SKM-1 treated with dmso at 0.1 percent for 144 hours (cell line): ENCODE data around the gene APP.

Experiments
- DNase-seq: peaks from one replicate; lab custom pipeline; 2025; ENCODE audit not compliant: unreplicated experiment; lab: John Stamatoyannopoulos, UW

The APP gene

GRCh38 chr21:25910809-25911208 lies 259.8 kb downstream of the APP start:
- DNase-seq = no peak

GRCh38 chr21:25909341-25909740 lies 261.2 kb downstream of the APP start:
- DNase-seq = no peak

GRCh38 chr21:25908495-25908894 lies 262.1 kb downstream of the APP start:
- DNase-seq = no peak

- no peak for DNase-seq
These were observed 262.8 kb downstream of the APP start for GRCh38 chr21:25907573-25908275.

GRCh38 chr21:25906587-25906986 lies 264.0 kb downstream of the APP start:
- DNase-seq = no peak

GRCh38 chr21:25905126-25905525 lies 265.4 kb downstream of the APP start:
- DNase-seq = no peak

GRCh38 chr21:25904044-25904695 lies 266.4 kb downstream of the APP start:
- DNase-seq = no peak

- peak; percentile 34 for DNase-seq
These were observed 267.0 kb downstream of the APP start for GRCh38 chr21:25903607-25904006.

- DNase-seq = no peak
These were observed 269.1 kb downstream of the APP start for GRCh38 chr21:25901330-25901979.

- no peak for DNase-seq
These were observed 271.9 kb downstream of the APP start for GRCh38 chr21:25898671-25899070.

GRCh38 chr21:25897383-25897782 lies 273.2 kb downstream of the APP start:
- DNase-seq = no peak

GRCh38 chr21:25896501-25897056 lies 274.0 kb downstream of the APP start:
- no peak for DNase-seq

GRCh38 chr21:25895565-25896205 lies 274.9 kb downstream of the APP start:
- DNase-seq = no peak

GRCh38 chr21:25893191-25893590 lies 277.4 kb downstream of the APP start:
- no peak for DNase-seq

GRCh38 chr21:25891596-25891995 lies 279.0 kb downstream of the APP start:
- DNase-seq = no peak

GRCh38 chr21:25890001-25890400 lies 280.6 kb downstream of the APP start:
- no peak for DNase-seq

- DNase-seq = no peak
These were observed 281.9 kb downstream of the APP start for GRCh38 chr21:25888711-25889110.

- DNase-seq = no peak
These were observed 282.8 kb downstream of the APP start for GRCh38 chr21:25887646-25888306.

GRCh38 chr21:25887166-25887565 lies 283.4 kb downstream of the APP start:
- no peak for DNase-seq

GRCh38 chr21:25885880-25886279 lies 284.7 kb downstream of the APP start:
- DNase-seq = no peak

GRCh38 chr21:25885405-25885804 lies 285.2 kb downstream of the APP start:
- DNase-seq = no peak
